ENCODE results near the gene PRKCB.

The PRKCB gene

GRCh38 chr16:23866621-23867020, 30.8 kb downstream of the PRKCB start:
- no peak for DNase-seq

- no peak for DNase-seq
These were observed 31.8 kb downstream of the PRKCB start for GRCh38 chr16:23867566-23867965.

- DNase-seq, result no peak
These were observed 32.4 kb downstream of the PRKCB start for GRCh38 chr16:23868136-23868535.

GRCh38 chr16:23869052-23869451, 33.3 kb downstream of the PRKCB start:
- no peak for DNase-seq

- DNase-seq, result no peak
These were observed 36.1 kb downstream of the PRKCB start for GRCh38 chr16:23871924-23872323.

GRCh38 chr16:23874613-23875294, 39.0 kb downstream of the PRKCB start:
- no peak for DNase-seq

- no peak for DNase-seq
These were observed 40.6 kb downstream of the PRKCB start for GRCh38 chr16:23876256-23876896.

- no peak for DNase-seq
These were observed 41.6 kb downstream of the PRKCB start for GRCh38 chr16:23877107-23878070.

GRCh38 chr16:23879735-23880373, 44.1 kb downstream of the PRKCB start:
- no peak for DNase-seq

GRCh38 chr16:23889189-23889588, 53.4 kb downstream of the PRKCB start:
- no peak for DNase-seq

GRCh38 chr16:23893986-23894385, 58.2 kb downstream of the PRKCB start:
- no peak for DNase-seq

GRCh38 chr16:23895052-23895451, 59.3 kb downstream of the PRKCB start:
- DNase-seq, result no peak

GRCh38 chr16:23896832-23897821, 61.3 kb downstream of the PRKCB start:
- DNase-seq, result no peak

GRCh38 chr16:23898682-23899430, 63.1 kb downstream of the PRKCB start:
- no peak for DNase-seq

- no peak for DNase-seq
These were observed 64.1 kb downstream of the PRKCB start for GRCh38 chr16:23899869-23900268.

- DNase-seq, result no peak
These were observed 64.8 kb downstream of the PRKCB start for GRCh38 chr16:23900480-23901177.

GRCh38 chr16:23901178-23902033, 65.6 kb downstream of the PRKCB start:
- DNase-seq, result no peak

GRCh38 chr16:23902034-23902747, 66.4 kb downstream of the PRKCB start:
- DNase-seq, result no peak
